ENCODE results near the gene FAM78B.

GRCh38 chr1:166151804-166152203, 15.0 kb downstream of the FAM78B start:
- TF ChIP-seq CTCF (IDR thresholded peaks at IDR 0.05; ENCODE audit: borderline replicate concordance, extremely low read depth, low read length, poor library complexity, severe bottlenecking) (no peak), EZH2 (IDR thresholded peaks at IDR 0.05; ENCODE audit: borderline replicate concordance, low read depth, low read length, severe bottlenecking) (no peak)

Data from DND-41 (cell line).